ENCODE data around the gene TSSK6.

GRCh38 chr19:19530423-19530804, 15.1 kb upstream of the TSSK6 start:
- TF ChIP-seq CTCF (IDR thresholded peaks at IDR 0.05) (no peak), EP300 (IDR thresholded peaks at IDR 0.05) (no peak)

All from gastroesophageal sphincter (tissue), 3 donors.